ENCODE data around the gene C1QL3.

Gene C1QL3

GRCh38 chr10:16491933-16492332 is 29.7 kb downstream of the C1QL3 start:
- no peak for DNase-seq

GRCh38 chr10:16490511-16490910 is 31.2 kb downstream of the C1QL3 start:
- DNase-seq = no peak

GRCh38 chr10:16483241-16483917 is 38.3 kb downstream of the C1QL3 start:
- DNase-seq = no peak

- no peak for DNase-seq
Observed at GRCh38 chr10:16481052-16481728, 40.5 kb downstream of the C1QL3 start.

- DNase-seq = no peak
Observed at GRCh38 chr10:16478801-16479200, 42.9 kb downstream of the C1QL3 start.

- DNase-seq = no peak
Observed at GRCh38 chr10:16477757-16478156, 43.9 kb downstream of the C1QL3 start.

GRCh38 chr10:16472828-16473227 is 48.9 kb downstream of the C1QL3 start:
- DNase-seq = no peak

GRCh38 chr10:16470747-16471146 is 50.9 kb downstream of the C1QL3 start:
- DNase-seq = peak in 1 of 2 donors; percentile 4

- DNase-seq = no peak
Observed at GRCh38 chr10:16466001-16466400, 55.7 kb downstream of the C1QL3 start.
